ENCODE measurements around the gene AUNIP. TPM values are rescaled to one million over a fixed set of nuclear protein-coding genes. Genes with fewer than 3 reads are reported as not detected.

AUNIP gene
- total RNA-seq, 4 donors from 2014 or later = not detected

- TF ChIP-seq CTCF (IDR thresholded peaks at IDR 0.05) = no peak
- ATAC-seq (ENCODE audit: low FRiP score) (no peak), DNase-seq (ENCODE audit: low spot score) (no peak)
These were observed 30.2 kb downstream of the AUNIP start for GRCh38 chr1:25829046-25829445.

- ATAC-seq (ENCODE audit: low FRiP score) = no peak
- no peak for TF ChIP-seq CTCF (IDR thresholded peaks at IDR 0.05)
- no peak for DNase-seq (ENCODE audit: low spot score)
These were observed 30.8 kb downstream of the AUNIP start for GRCh38 chr1:25828491-25828890.

GRCh38 chr1:25826571-25826970 lies 32.7 kb downstream of the AUNIP start:
- no peak for DNase-seq (ENCODE audit: low spot score)
- ATAC-seq (ENCODE audit: low FRiP score) = no peak
- TF ChIP-seq CTCF (IDR thresholded peaks at IDR 0.05) = no peak

GRCh38 chr1:25825605-25826004 lies 33.7 kb downstream of the AUNIP start:
- TF ChIP-seq CTCF (IDR thresholded peaks at IDR 0.05) = no peak
- ATAC-seq (ENCODE audit: low FRiP score) = no peak
- no peak for DNase-seq (ENCODE audit: low spot score)

- no peak for DNase-seq (ENCODE audit: low spot score)
- ATAC-seq (ENCODE audit: low FRiP score) = no peak
- no peak for TF ChIP-seq CTCF (IDR thresholded peaks at IDR 0.05)
These were observed 37.6 kb downstream of the AUNIP start for GRCh38 chr1:25821630-25822091.

- DNase-seq (ENCODE audit: low spot score) (no peak), ATAC-seq (ENCODE audit: low FRiP score) (no peak)
- no peak for TF ChIP-seq CTCF (IDR thresholded peaks at IDR 0.05)
These were observed 38.2 kb downstream of the AUNIP start for GRCh38 chr1:25821112-25821476.

GRCh38 chr1:25820247-25821111 lies 38.8 kb downstream of the AUNIP start:
- no peak for DNase-seq (ENCODE audit: low spot score)
- ATAC-seq (ENCODE audit: low FRiP score) = peak; percentile 22
- TF ChIP-seq CTCF (IDR thresholded peaks at IDR 0.05) = no peak
